K562 (cell line): ENCODE measurements around the gene ZDHHC8. TPM values are rescaled to one million over a fixed set of nuclear protein-coding genes. Genes with fewer than 3 reads are reported as not detected.

ENCODE experiments used
- ATAC-seq: fragments of 200-7000 bp; cut with Tn5 transposase; 3 replicates; pipeline ENCODE4 v1.9.1; 2020; ENCODE audit warnings: moderate library complexity
- BruUV-seq: library from RNA; stranded (reverse); fragments of 400-500 nt; replicated peaks from 2 replicates; lab custom pipeline; 2021; lab: Mats Ljungman, UMichigan
- CTCF ChIA-PET: fragments of 300-600 bp; formaldehyde crosslinking; extraction: SDS; loops from one replicate; lab custom pipeline; 2021; ENCODE audit warnings: low intra/inter-chr PET ratio; lab: Yijun Ruan, JAX
- POLR2A ChIA-PET: fragments of 300-600, 350-650 bp; sonication (Branson Sonifier 250); formaldehyde crosslinking; extraction: SDS; loops from one replicate; lab custom pipeline; 2021; ENCODE audit warnings: antibody characterized with exemption, inconsistent platforms; lab: Yijun Ruan, JAX
- DNase-seq, 4 experiments: peaks; one replicate each; pipeline versions ENCODE4 v3.0.0 to v3.0.0-alpha.2; 2011 to 2018; ENCODE audit warnings: low spot score in 3 of 4, mixed read lengths in 3 of 4; ENCODE audit errors: extremely low read depth in 1 of 4
- FAIRE-seq: peaks from 2 replicates; lab custom pipeline; 2011; peaks lifted over from hg19 to GRCh38; lab: Jason Lieb, UNC
- H2AFZ ChIP-seq: 2 replicates; pipeline ENCODE4 v1.6.0; 2011; ENCODE audit warnings: low read depth, low read length, control low read depth, inconsistent platforms
- H3K27ac ChIP-seq: fragments of 200-600 bp; 3 replicates; pipeline ENCODE4 v1.8.0; 2011; ENCODE audit warnings: low read depth, mild to moderate bottlenecking, control low read depth, inconsistent platforms, low read length, moderate library complexity, mixed read lengths; ENCODE audit errors: extremely low read depth
- H3K27me3 ChIP-seq, 2 experiments: fragments of 300-600 bp in 1 of 2; 2 replicates in 1 of 2; 3 replicates in 1 of 2; pipeline versions ENCODE4 v1.6.0 to v1.8.0; 2011; ENCODE audit warnings: inconsistent platforms in 2 of 2, low read length in 2 of 2, mild to moderate bottlenecking in 1 of 2, mixed read lengths in 1 of 2, moderate library complexity in 1 of 2; ENCODE audit not compliant: control insufficient read depth in 2 of 2, insufficient read depth in 2 of 2
- H3K36me3 ChIP-seq: fragments of 300-600 bp; 3 replicates; pipeline ENCODE4 v1.8.0; 2011; ENCODE audit warnings: mild to moderate bottlenecking, low read length, inconsistent platforms; ENCODE audit not compliant: control insufficient read depth, insufficient read depth
- H3K4me1 ChIP-seq, 2 experiments: fragments of 200-600 bp in 1 of 2; replicated peaks in 1 of 2; 2 replicates in 1 of 2; 3 replicates in 1 of 2; pipeline versions ENCODE4 v1.5.1 to v1.8.0; 2011; ENCODE audit warnings: inconsistent platforms in 2 of 2, low read length in 2 of 2, mild to moderate bottlenecking in 1 of 2, mixed read lengths in 1 of 2, moderate library complexity in 1 of 2; ENCODE audit not compliant: control insufficient read depth in 2 of 2, insufficient read depth in 2 of 2
- H3K4me2 ChIP-seq: 2 replicates; pipeline ENCODE4 v1.6.1; 2011; ENCODE audit warnings: low read length, control low read depth, inconsistent platforms, mixed read lengths; ENCODE audit not compliant: insufficient read depth
- H3K4me3 ChIP-seq: fragments of 200-600 bp; sonication (generic), shearing (Covaris generic); 2 replicates; pipeline ENCODE4 v1.5.1; 2016; ENCODE audit warnings: control low read depth, inconsistent platforms
- H3K79me2 ChIP-seq: fragments of 200-600 bp; 3 replicates; pipeline ENCODE4 v1.8.0; 2011; ENCODE audit warnings: low read length, inconsistent platforms; ENCODE audit not compliant: control insufficient read depth, insufficient read depth
- H3K9ac ChIP-seq, 2 experiments: 2 replicates each; pipeline versions ENCODE4 v1.6.0 to v1.6.1; 2011; ENCODE audit warnings: low read depth in 2 of 2, low read length in 2 of 2, control low read depth in 1 of 2, inconsistent platforms in 1 of 2, mild to moderate bottlenecking in 1 of 2, mixed read lengths in 1 of 2; ENCODE audit not compliant: insufficient read depth in 1 of 2
- H3K9me1 ChIP-seq: one replicate; pipeline ENCODE4 v1.6.0; 2011; ENCODE audit warnings: inconsistent platforms, mild to moderate bottlenecking, low read length, moderate library complexity; ENCODE audit not compliant: control insufficient read depth, insufficient read depth
- H3K9me3 ChIP-seq: replicated peaks from 2 replicates; pipeline ENCODE4 v1.5.1; 2011; ENCODE audit warnings: low read depth, low read length, inconsistent platforms; ENCODE audit not compliant: control insufficient read depth, insufficient read depth
- H4K20me1 ChIP-seq: replicated peaks from 2 replicates; pipeline ENCODE4 v1.6.1; 2011; ENCODE audit warnings: low read length, inconsistent platforms, mixed read lengths; ENCODE audit not compliant: control insufficient read depth, insufficient read depth
- ARID3B ChIP-seq: fragments of 250-450 bp; sonication (Bioruptor Pico); IDR thresholded peaks from 2 replicates; pipeline ENCODE4 v1.4.0; 2020; ENCODE audit warnings: borderline replicate concordance
- BCOR ChIP-seq: fragments of 450-650 bp; IDR thresholded peaks from 2 replicates; pipeline ENCODE4 v1.6.1; 2016
- EP400 ChIP-seq: fragments of 450-650 bp; IDR thresholded peaks from 2 replicates; pipeline ENCODE4 v1.6.1; 2017; ENCODE audit warnings: antibody characterized with exemption, mild to moderate bottlenecking, moderate library complexity
- FOXA3 ChIP-seq, 2 experiments: fragments of 450-650 bp in 1 of 2; sonication (generic) in 1 of 2; formaldehyde crosslinking; IDR thresholded peaks in 1 of 2; conservative IDR thresholded peaks in 1 of 2; 2 replicates each; pipeline versions ENCODE4 v1.4.0 to v1.8.0; 2020 to 2022; ENCODE audit warnings: mild to moderate bottlenecking in 2 of 2, missing genetic modification reagents in 1 of 2
- HNRNPK ChIP-seq: fragments of 200-400 bp; formaldehyde crosslinking; IDR thresholded peaks from one replicate; pipeline ENCODE4 v1.6.1; 2018; ENCODE audit warnings: mild to moderate bottlenecking, low read depth, low read length; ENCODE audit not compliant: poor library complexity, severe bottlenecking
- KLF6 ChIP-seq: fragments of 250-450 bp; sonication (Bioruptor Pico); IDR thresholded peaks from 2 replicates; pipeline ENCODE4 v1.4.0; 2020; ENCODE audit warnings: mild to moderate bottlenecking, moderate library complexity, borderline replicate concordance
- TAF7 ChIP-seq: fragments of 450-650 bp; IDR thresholded peaks from 2 replicates; pipeline ENCODE4 v1.6.1; 2016; ENCODE audit warnings: missing genetic modification characterization, missing compliant biosample characterization
- TAF9B ChIP-seq: fragments of 450-650 bp; IDR thresholded peaks from 2 replicates; pipeline ENCODE4 v1.6.1; 2018; ENCODE audit warnings: mild to moderate bottlenecking; ENCODE audit not compliant: partially characterized antibody
- TARDBP ChIP-seq: fragments of 450-650 bp; IDR thresholded peaks from 2 replicates; pipeline ENCODE4 v1.6.1; 2016
- ZC3H4 ChIP-seq: sonication (generic); formaldehyde crosslinking; IDR thresholded peaks from 2 replicates; pipeline ENCODE4 v1.9.0; 2021; ENCODE audit warnings: missing genetic modification reagents, borderline replicate concordance
- WGBS: fragments of 100-300 bp; shearing (Covaris generic); methylation state at CpG from one replicate; pipeline ENCODE4 v1.1.6; 2016; ENCODE audit warnings: low coverage, mixed read lengths; ENCODE audit not compliant: insufficient coverage; ENCODE audit errors: missing lambda C conversion rate; 5-methylcytosine and 5-hydroxymethylcytosine counted together
- in situ Hi-C: fragments of 300-500 bp; cut with MboI; formaldehyde crosslinking; loops from 4 replicates; pipeline ENCODE4 v1.15.0; 2018; ENCODE audit warnings: inconsistent platforms, mixed read lengths
- intact Hi-C: fragments of 100-400 bp; cut with micrococcal nuclease; formaldehyde crosslinking; loops from 2 replicates; pipeline ENCODE4 v1.14.2; 2022
- polyA plus RNA-seq, 8 experiments: library from polyadenylated mRNA; depleted of rRNA in 4 of 8; stranded (reverse) in 5 of 8; unstranded in 3 of 8; fragments of >200 nt; fragmentation: Nextera tagmentation in 2 of 8; fragmentation: Illumina TruSeq in 1 of 8; extraction: Ambion mirVana in 2 of 8; extraction: Trizol in 1 of 8; gene quantifications; 2 replicates each; pipeline versions ENCODE4 v1.2.1 to v1.2.3, GENCODE V29; 2011 to 2014; ENCODE audit warnings: inconsistent platforms in 1 of 8, missing spikeins in 1 of 8
- total RNA-seq, 7 experiments: library from RNA; depleted of rRNA in 6 of 7; stranded (reverse); fragments of >200 nt in 6 of 7; fragmentation: Illumina TruSeq in 2 of 7; extraction: Trizol in 2 of 7; gene quantifications; 2 replicates each; pipeline versions ENCODE4 v1.2.1 to v1.2.3, GENCODE V29; 2011 to 2021; ENCODE audit warnings: low replicate concordance in 1 of 7
- TF ChIP-seq, protein P1 (sequence below): fragments of 150-350 bp; IDR thresholded peaks from 2 replicates; pipeline ENCODE4 v1.6.1; 2014; ENCODE audit warnings: low read depth, mild to moderate bottlenecking, low read length, borderline replicate concordance

The ZDHHC8 gene
- total and polyA plus RNA-seq, 9 of the 15 experiments (the other 6 are each of a cell fraction or from before 2014, with no cell fraction given) = 0.04 to 109 (median 16.4) TPM

DNA sequence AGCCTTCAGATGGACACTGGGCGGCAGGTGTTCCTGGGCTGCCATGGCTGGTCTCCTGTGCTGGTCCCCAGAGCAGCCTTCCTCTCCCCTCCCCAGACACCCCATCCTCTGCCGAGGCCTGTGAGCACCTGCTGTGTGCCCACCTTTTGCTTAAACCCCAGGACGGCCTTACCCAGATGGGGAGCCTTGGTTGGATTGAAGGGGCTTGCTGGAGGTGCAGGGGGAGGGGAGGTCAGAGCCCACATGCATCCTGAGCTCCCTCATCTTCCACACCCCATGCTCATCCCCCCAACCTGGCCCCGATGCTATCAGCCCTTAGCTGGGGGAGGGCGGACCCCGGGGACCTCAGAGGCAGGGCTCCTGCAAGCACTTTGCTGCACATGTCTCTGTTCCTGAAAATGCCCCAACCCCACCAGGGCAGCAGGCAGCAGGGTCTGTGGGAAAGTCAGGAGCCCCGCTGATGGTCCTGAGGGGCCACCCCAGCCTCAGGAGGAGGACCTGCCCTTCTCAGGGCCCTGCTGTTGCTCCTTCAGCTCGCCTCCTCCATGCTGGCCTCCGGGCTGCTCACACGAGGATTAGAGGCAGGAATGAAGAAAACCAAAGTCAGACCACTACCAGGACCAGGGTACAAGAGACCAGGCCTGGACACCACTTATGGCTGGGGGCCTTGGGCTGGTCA lies 60.8 kb downstream of the ZDHHC8 start (continued):
- 0 out of 2 replicates have a peak, but pooled peaks have one; percentile 9 for TF ChIP-seq ARID3B
- 0 out of 2 replicates have a peak, but pooled peaks have one; percentile 29 for TF ChIP-seq BCOR
- no peak for TF ChIP-seq HNRNPK
- no peak for TF ChIP-seq TARDBP

DNA sequence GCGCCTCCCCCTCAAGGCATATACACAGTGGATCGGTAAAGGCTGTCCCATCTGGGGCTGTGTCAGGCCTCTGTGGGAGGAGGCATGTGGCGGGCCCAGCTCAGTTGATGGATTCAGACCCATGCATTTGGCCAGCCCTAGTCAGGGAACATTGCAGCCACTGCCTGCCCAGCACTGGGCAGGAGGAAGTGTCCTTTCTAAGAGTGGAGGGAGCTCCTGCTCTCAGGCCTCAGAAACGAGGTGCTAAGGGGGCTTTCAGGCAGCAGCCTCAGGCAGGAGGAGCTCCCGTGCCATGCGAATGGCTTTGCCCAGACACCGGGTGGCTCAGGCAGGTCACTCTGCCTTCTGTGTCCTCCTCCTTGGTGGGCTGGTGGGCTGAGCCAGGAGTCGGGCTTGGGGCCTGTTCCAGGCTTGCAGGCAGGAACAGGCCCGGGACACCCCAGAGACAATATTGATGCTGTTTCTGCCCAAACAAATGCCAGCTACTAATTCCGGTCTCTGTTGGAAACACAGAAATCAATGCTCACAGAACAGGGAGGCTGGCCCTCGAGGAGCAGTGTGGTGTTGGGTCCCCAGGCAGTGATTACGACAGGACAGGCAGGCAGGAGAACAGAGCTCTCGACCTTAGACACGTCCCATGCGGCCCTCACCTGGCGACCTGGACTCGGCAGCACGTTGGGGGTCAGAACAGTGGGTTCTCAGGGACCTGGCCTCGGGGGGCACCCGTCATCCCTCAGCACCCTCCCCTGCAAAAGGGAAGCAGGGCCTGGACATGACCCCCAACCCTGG lies 61.6 kb downstream of the ZDHHC8 start:
- ChIA-PET POLR2A (interaction anchor here (0.6 to 1.7 kb wide), 15 partner anchors 11 to 840 kb away, joined by 3 to 10 read pairs (median 4); no protein-coding TSS in a partner anchor), CTCF (interaction anchor here (0.6 kb wide), 1 partner anchor 454 kb away, joined by 5 read pairs; no protein-coding TSS in a partner anchor)
- ATAC-seq (peak; percentile 68), DNase-seq (peak in 2 of 4 experiments; percentile 68 to 76), FAIRE-seq (peak; percentile 79)
- Histone ChIP-seq H3K9ac (peak overlapping the region in 1 of 2 experiments; percentile 53; a peak in 1 of 4 replicates), H2AFZ (no peak overlapping the region), H3K4me1 (peaks cover 0 to 53% of the 10 kb centered on the region in 2 experiments; a peak in 2 of 5 replicates), H3K79me2 (no peaks in the 10 kb centered on the region), H3K27me3 (peaks cover 73 to 84% of the 10 kb centered on the region in 2 experiments), H3K9me1 (peaks cover 3% of the 10 kb centered on the region), H3K27ac (no peak overlapping the region), H3K9me3 (no peaks in the 10 kb centered on the region), H3K36me3 (no peaks in the 10 kb centered on the region), H3K4me3 (no peak overlapping the region), H3K4me2 (no peak overlapping the region), H4K20me1 (peaks cover 33% of the 10 kb centered on the region)
- intact Hi-C loops = loop anchor here (5.0 kb wide), 1 partner anchor 36 kb away; no protein-coding TSS in a partner anchor
- in situ Hi-C loops = no loop called here
- BruUV-seq = no TSS peak
- 12% methylated on average over 20 of the region's 20 CpGs for WGBS
- TF ChIP-seq ZC3H4 (CRISPR knock-in tag) (peak; percentile 71; the same call in 1 of the 2 replicates), TAF9B (no peak), EP400 (no peak), TAF7 (no peak), FOXA3 (CRISPR knock-in tag; conservative IDR thresholded peaks at IDR 0.05 in 1 of 2, IDR thresholded peaks at IDR 0.05 in 1 of 2) (0 out of 4 replicates have a peak, but pooled peaks of 1 of the 2 experiments have one; percentile 80), KLF6 (CRISPR knock-in tag) (no peak)
- TF ChIP-seq, protein P1, sequence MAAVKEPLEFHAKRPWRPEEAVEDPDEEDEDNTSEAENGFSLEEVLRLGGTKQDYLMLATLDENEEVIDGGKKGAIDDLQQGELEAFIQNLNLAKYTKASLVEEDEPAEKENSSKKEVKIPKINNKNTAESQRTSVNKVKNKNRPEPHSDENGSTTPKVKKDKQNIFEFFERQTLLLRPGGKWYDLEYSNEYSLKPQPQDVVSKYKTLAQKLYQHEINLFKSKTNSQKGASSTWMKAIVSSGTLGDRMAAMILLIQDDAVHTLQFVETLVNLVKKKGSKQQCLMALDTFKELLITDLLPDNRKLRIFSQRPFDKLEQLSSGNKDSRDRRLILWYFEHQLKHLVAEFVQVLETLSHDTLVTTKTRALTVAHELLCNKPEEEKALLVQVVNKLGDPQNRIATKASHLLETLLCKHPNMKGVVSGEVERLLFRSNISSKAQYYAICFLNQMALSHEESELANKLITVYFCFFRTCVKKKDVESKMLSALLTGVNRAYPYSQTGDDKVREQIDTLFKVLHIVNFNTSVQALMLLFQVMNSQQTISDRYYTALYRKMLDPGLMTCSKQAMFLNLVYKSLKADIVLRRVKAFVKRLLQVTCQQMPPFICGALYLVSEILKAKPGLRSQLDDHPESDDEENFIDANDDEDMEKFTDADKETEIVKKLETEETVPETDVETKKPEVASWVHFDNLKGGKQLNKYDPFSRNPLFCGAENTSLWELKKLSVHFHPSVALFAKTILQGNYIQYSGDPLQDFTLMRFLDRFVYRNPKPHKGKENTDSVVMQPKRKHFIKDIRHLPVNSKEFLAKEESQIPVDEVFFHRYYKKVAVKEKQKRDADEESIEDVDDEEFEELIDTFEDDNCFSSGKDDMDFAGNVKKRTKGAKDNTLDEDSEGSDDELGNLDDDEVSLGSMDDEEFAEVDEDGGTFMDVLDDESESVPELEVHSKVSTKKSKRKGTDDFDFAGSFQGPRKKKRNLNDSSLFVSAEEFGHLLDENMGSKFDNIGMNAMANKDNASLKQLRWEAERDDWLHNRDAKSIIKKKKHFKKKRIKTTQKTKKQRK = peak; percentile 22; the same call in 1 of the 2 replicates
